HPDE6-E6E7 (cell line): ENCODE measurements around the gene PRMT7.

ENCODE experiments used
- DNase-seq: peaks from one replicate; pipeline ENCODE4 v3.0.0; 2011; ENCODE audit warnings: missing footprints; ENCODE audit errors: extremely low spot score

The PRMT7 gene

DNA sequence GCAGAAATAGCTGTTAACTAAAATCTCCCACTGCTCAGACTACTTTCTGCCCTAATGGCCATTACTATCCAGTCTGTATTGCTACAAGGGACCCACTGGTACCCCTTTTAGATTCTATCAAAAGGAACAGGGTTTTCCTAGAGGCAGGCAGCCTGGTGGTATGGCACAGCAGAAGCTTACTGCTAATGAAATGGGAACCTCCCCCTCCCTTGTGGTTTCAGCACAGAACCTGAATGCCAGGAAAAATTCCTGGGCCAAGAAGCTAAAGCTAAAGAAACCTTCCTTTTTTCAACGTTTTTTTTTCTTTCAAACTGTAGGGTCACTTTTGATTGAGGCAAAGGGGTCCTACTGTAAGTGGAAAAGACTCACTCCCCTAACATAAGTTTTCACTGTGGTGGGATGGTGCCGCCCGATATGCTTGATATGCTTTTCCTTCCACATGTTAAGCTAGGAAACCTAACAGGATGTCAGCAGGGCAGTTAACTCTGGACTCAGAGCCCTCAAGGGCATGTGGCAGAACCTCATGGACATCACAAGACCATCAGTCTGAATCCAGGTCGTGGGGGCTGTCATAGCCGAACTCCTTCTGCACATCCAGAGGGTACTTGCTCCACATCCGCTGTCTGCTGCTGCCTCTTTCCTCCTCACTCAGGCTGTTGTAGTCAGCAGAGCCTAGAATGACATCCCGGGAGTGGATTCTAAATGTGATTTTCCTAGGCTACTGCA lies 9.9 kb upstream of the PRMT7 start:
- no peak for DNase-seq

DNA sequence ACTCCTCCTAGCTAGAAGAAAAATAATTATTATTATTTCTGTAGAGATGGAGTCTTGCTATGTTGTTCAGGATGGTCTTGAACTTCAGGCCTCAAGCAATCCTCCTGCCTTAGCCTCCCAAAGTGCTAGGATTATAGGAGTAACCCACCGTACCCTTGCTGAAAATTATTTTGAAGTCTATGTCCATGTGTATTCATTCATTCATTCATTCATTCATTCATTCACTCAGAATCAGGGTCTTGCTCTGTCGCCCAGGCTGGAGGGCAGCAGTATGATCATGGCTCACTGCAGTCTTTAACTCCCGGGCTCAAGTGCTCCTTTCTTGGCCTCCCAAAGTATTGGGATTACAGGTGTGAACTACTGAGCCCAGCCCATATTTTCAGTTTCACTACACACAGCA lies 4.2 kb upstream of the PRMT7 start:
- DNase-seq = no peak

DNA sequence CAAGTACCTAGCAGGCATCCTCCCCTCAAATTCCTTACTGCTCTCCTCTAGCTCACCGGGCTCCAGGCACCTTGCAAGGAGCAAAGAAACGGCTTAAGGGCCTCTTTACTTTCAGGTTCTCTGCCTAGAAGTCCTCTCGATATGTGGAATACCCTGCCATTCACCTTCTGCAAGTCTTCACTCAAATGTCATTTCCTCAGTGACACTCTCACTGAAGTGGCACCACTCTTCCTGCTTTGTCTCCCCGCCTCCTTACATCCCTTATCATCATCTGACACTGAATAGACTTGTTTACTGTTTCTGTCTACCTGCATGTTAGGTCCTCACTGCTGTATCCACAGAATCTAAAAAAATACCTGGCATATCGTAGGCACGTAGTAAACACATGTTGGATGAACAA lies 1.0 kb upstream of the PRMT7 start:
- DNase-seq = no peak

DNA sequence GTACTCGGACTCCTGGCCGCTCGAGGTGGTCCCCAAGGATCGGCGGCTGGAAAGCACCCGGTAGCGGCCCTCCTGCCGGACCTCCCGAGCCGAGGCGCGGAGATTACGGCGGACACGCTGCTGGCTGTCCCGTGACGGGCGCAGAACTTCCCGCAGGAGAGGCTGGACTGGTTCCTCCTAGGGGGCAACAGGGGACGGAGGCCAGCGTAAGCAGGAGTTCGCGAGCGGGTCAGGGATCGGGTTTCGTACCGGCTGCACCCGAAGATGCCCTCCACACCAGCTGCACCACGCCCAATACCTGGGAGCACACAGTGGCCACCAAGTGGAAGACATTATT lies 414 bp upstream of the PRMT7 start:
- DNase-seq = peak; percentile 60

DNA sequence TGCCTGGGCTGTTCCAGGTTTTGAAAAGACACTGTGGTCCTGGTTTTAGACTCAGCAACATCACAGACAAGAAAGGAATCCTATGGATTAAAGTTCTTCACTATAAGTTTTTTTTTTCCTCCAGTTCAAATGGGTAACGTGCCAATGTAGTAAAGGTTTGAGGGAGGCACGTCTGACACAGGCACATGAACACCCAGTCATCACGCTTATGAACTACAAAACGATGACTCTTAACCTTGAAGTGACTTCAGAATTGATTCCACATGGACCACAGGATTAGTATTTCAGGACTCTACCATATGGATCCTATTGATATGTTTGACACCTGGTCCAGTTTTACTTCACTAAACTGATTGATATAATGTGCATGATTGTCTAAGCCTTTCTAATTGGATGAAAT lies 2.3 kb downstream of the PRMT7 start:
- DNase-seq = no peak

DNA sequence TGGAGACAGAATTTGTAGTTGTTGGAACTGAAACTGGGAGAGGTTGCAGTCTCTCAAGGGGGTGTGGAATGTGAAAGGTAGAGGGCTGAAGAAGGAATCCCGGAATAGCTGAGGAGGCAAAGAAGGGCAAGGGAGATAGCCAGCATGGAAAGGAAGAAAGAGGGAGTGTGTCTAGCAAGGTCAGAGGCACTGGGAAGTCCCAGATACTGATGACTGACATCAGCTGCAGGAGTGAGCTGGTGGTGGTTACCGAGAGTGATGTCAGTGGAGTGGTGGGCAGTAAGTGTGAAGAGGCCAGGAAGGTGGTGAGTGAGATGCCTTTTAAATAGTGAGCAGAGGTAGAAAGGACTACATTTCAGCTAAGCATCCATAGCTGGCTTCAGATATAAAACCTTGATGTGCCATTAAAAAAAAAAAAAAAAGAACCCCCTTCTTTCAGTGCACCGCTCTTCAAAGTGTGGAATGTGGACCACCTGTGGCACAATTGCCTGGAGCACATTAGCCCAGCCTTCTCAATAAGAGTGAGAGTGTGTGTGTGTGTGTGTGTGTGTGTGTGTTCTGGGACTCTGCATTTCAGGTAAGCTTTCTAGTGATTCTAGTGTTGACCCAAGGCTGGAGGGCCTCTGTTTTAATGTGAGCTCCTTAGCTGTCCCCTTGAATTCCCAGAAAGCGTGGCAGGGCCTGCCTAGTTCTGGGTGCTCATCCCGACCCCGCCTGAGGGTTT lies 8.5 kb downstream of the PRMT7 start:
- DNase-seq = no peak

DNA sequence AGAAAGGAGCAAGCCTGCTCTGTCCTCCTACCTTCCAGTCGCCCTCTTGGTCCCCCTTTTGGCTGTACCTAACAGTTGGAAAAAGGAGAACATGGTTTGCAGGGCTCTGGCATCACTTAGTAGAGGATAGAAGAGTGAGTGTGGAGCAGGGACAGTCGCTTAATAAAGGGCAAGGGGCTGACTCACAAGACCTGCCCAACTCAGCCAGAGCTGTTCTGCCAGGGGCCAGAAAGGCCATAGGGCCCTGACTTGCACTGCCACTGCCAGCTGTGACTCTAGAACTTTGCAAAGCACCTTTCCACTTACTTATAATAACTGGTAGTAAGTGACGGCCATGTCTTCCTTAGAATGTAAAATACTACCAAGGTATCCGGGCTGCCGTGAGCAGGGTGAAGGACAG lies 13.5 kb downstream of the PRMT7 start:
- no peak for DNase-seq

DNA sequence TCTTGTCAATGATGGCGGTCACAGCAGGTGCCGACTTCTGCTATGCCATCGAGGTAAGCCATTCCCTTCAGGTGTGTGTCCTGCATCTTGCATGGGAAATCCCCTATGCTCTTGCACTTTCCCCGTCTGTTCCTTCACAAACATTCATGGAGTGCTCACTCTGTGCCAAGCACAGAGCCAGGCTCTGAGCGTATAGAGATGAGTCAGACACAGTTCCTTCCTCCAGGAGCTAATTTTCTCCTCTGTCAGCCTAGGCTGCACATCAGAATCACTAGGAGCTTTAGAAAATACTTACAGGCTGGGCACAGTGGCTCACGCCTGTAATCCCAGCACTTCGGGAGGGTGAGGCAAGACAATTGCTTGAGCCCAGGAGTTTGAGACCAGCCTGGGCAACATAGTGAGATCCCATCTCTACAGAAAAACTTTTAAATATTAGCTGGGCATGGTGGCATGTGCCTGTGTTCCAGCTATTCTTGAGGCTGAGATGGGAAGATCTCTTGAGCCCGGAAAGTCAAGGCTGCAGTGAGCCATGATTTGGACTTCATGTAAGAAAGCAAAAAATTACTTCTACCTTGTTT lies 14.1 kb downstream of the PRMT7 start:
- DNase-seq = no peak

DNA sequence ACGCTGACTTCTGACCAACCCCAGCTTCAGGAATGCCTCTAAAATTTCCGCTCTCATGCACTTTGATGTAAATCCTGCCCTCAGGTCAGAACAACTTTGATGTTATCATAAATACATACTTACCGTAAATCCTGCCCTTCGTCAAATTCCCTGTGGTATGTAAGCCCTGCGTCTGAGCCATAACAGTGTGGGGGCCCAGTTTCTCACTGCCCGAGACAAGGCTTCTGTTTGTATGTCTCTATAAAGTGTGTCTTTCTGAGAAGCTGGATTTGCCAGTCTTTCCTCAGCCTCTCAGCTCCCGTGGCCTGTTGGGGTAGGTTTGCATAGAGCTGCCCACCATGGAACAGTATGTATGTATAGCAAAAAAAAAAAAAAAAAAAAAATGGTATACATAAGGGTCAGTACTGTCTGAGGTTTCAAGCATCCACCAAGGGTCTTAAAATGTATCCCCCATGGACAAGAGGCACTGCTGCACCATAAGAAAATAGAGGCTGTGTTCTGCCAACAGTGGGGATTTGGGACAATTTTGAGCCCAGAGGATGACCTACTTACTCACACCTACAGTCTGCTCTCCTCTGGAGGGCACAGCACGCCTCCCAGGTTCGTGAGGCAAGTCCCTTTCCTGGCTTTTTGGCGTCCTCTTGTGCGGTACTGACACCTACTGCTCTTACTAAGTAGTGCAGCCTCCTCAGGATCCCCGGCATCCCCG lies 17.5 kb downstream of the PRMT7 start:
- peak; percentile 92 for DNase-seq

DNA sequence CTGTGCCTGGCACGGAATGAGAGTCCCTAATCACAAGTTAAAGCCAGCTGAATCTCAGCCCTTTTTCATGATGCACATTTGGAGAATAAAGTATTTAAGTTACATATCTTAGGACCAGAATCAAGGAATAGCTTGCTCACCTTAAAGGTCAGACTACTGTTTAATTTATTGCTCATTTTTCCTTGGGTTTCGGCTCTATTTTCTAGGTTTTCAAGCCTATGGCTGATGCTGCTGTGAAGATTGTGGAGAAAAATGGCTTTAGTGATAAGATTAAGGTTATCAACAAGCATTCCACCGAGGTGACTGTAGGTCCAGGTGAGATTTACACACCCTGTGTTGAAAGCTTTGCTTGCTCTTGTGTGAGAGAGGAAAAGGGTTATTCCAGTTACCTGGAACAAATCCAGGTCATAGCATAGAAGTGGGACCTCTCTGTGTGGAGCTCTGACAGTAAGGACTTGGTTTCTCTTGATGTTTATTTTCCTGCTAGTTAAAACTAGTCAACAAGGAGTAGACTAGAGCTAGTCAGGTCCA lies 18.1 kb downstream of the PRMT7 start:
- no peak for DNase-seq

DNA sequence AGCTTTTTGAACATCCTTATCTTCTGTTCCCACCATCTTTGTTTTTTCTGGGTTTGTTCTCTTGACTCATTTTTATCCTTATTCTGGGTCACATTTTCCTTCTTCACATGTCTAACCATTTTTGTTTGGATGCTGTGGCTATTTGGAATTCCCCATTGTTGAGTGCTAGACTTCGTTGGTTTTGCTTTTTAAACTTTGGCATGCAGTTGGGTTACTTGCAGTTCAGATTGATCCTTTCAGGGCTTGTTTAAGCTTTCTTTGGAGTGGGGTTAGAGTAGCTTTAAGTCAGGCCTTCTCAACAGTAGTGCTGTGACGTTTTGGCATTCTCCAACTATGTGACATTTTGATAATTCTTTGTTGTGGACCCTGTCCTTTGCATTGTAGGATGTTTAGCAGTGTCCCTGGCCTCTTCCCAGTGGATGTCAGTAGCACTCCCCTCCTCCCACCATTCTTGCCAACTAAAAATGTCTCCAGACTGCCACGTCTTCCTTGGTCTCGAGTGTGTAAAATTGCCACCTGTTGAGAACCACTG lies 21.1 kb downstream of the PRMT7 start:
- no peak for DNase-seq

DNA sequence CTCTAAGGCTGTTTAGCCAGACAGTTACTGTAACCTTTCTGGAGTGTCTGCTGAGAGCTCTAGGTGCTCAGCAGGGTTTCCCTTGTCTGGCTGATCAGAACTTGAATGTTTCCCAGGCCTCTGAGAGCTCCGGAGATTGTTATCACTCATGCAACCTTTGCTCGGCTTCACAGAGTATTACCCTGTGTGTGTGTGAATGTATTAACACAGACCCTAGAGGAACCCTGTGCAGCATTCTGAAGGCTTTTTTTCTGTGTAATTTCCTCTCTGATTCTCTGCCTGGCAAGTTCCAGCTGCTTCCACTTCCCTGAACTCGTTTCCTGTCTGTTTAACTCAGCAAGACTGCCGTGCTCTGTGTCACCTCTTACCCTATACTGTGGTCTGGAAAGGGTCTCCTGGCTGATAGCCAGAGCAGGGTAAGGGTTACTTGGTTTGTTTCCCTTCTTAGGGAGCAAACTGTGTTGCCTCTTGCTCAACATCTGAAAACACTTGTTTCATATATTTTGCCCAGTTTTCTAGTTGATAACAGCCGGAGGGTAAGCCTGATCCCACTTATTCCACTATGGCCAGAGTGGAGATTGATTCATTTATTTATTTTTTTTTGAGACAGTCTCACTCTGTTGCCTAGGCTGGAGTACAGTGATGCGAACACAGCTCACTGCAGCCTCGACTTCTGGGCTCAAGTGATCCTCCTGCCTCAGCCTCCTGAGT lies 21.7 kb downstream of the PRMT7 start:
- DNase-seq = no peak

DNA sequence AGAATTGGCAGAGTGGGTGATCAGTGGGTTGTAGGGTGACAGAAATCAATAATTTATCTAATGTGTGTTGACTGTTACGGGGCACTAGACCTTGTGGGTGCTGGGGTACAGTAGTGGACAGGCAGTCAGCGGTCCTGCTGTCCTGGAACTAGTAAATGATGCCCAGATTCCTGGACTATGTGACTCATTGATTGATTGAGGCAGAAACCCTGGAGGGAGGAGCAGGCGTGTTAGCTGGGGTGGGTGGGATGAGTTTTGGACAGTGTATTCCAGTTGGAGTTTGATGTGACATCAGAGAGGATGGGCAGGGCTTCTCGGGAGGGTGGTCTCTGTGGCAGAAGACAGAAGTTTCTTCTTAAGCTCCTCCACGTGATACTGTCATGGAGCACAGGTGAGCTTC lies 24.4 kb downstream of the PRMT7 start:
- DNase-seq = no peak

DNA sequence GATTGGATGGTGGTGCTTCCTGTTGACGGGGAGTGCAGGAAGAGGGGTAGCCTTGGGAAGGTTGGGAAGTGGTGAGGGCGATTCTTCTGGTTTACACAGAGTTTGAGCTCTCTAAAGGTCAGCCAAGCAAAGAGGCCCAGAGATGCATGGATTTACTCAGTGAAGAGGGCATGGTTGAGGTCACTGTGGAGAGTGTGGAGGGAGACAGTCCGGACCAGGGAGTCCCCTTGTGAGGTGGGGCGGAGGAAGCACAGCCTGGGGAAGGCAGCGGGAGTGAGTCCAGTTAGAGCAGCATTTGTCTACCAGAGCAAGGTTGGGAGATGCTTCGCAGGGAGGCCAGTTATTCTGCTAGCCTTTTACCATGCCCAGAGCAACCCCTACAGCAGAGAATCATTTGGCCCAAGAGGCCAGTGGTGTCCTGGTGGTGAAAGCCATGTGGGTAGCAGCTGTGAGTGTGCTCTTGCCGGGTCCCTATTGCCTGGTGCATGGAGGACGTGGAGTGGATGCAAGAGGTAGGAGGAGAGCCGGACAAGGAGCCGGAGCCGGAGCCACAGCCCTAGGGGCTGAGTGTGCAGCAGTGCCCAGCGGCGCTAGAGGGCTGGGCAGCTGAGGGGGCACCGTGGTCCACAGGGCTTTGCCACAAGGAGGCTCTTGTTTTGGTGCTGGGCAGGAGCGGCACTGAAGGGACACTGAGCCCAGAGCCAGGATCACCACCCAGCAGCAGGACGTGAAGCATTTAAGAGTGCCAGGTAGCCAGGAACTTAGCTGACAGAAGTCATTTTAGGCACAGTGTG lies 27.7 kb downstream of the PRMT7 start:
- DNase-seq = no peak

DNA sequence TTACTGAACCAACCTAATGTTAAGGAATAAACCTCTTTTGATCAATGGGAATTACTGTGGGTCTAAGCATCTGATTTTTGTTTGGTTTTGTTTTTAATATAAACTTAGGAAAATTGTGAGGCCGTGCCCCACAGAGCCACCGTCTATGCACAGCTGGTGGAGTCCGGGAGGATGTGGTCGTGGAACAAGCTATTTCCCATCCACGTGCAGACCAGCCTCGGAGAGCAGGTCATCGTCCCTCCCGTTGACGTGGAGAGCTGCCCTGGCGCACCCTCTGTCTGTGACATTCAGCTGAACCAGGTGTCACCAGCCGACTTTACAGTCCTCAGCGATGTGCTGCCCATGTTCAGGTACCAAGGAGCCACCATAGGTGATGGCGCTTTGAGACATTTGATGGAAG lies 28.4 kb downstream of the PRMT7 start:
- no peak for DNase-seq

DNA sequence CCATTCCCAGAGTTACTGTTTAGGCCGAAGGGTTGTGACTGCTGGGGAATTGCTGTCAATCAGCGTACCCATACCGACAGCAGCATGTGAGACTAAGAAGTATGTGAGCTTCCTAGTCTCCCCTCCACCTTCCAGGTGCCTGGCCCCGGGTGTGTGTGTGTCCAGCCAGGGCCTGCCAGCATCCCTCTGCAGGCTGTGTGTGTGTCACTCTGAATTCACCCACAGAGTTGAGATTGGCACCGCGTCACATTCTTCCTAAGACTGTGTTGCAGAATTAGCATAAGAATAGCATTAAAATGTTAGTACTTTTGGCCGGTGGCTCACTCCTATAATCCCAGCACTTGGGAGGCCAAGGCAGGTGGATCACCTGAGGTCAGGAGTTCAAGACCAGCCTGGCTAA lies 31.8 kb downstream of the PRMT7 start:
- DNase-seq = no peak

DNA sequence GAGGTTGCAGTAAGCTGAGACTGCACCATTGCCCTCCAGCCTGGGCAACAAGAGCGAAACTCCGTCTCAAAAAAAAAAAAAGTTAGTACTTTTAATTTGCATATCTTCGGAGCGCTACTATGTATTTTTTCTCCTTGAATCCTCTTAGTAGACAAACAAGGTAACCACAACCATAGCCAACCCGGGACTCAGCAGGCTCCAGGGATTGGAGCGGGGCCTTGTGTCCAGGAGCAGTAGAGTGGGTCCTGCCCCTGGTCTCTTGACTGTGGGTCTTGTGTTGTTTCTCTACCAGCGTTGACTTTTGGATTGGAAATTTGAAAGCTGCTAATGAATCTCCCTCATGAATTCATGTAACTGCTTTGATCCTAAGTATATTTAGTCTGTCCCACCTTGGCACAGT lies 32.3 kb downstream of the PRMT7 start:
- DNase-seq = no peak

DNA sequence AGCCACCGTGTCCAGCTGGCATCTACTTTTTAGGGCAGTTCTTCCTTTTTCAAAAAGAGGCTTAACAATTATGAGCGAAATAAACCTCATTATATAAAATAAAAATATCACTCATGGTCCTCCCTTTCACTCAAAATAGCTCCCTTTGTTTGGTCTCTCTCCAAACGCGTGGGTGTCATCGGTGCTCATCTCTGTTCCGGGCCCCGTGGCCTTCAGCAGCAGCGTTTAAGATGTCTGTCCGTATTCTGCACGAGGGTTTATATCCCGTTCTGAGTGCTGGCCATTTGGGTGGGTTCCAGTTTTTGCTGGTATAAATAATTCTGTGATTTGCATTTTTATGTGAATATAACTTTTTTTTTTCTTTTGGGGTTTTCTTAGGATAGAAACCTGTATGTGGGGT lies 33.4 kb downstream of the PRMT7 start:
- DNase-seq = no peak

DNA sequence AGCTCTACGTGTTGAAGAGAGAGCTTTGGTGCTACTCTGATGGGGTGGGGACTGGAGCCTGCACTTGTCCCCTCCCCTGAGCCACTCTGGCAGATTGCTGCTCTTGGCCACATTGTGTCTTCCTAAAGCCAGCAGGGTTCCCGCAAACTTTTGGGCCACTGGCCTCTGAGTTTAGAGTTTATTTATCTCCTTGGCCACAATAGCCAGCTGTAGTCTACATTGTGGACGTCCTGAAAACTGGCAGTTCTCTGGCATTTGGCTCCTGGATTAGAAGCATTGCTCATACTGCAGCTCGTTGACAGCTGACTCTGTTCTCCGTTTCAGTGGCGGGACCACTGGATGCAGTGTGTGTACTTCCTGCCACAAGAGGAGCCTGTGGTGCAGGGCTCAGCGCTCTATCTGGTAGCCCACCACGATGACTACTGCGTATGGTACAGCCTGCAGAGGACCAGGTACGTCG lies 34.6 kb downstream of the PRMT7 start:
- DNase-seq = no peak

DNA sequence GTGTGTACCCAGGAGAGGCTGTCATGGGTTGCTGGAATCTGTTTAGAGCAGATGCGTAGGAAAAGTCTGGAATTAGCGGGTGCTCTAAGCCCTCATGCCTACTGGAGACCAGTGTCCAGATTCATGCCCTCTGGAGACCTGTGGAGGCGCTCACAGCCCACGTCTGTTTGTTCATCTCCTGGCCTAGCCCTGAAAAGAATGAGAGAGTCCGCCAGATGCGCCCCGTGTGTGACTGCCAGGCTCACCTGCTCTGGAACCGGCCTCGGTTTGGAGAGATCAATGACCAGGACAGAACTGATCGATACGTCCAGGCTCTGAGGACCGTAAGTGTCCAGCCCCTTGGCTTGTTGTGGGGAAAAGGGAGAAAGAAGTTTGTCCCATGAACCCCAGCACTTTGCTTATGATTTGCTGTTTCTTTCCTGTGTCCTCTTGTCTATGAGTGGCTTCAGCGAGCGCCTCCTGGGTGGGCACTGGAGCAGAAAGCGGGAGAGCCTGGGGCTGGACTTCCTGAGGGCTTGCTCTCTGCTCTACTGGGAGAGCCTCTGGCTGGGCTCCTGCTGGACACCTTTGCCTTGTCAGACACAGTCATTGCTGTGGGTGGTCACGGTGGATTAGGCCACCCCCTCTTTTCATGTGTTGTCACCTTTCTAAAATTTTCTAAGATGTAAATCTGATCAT lies 35.3 kb downstream of the PRMT7 start:
- no peak for DNase-seq
